ENCODE data around the gene SCUBE1.

SCUBE1 gene

DNA sequence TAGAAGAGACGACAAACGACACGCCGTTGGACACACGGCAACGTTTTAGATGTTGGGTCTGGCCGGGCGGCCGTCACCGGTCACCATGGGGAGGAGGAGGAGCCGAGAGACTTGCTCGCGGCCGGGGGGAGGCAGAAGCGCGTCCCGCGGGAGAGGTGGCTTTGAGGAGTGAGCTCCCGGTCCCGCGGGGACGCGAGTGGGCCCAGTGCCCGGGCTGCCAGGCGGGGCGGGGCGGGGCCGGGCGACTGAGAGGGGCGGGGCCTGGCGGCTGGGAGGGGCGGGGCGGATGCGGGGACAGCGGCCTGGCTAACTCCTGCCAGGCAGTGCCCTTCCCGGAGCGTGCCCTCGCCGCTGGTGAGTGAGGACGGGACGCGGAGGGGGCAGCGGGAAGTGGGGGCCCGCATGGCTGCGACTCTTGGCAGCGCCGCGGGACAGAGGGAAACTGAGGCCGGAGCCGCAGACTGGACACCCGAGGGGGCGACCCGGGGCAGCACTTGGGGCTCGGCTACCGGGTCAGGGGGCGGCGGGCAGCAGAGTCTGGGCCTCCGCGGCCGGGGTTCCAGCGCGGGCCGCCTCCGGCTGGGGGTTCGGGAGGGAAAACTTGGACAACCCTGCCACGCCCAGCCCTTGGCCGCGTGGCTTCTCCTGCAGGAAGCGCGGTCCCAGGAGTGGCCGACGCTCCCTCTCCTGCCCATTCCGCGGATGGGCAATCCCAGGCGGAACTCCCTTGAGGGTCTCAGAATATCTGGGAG, 191.7 kb downstream of the SCUBE1 start, which contains the start of gene TSPO:
Gene TSPO, plus strand, starts transcription at position 309 of the 752 bp plus-strand sequence. CDS start 7,680 bp downstream, outside the sequence.
- peak; percentile 44 for DNase-seq

GRCh38 chr22:43150731-43151206, 192.4 kb downstream of the SCUBE1 start:
- no peak for DNase-seq

DNA sequence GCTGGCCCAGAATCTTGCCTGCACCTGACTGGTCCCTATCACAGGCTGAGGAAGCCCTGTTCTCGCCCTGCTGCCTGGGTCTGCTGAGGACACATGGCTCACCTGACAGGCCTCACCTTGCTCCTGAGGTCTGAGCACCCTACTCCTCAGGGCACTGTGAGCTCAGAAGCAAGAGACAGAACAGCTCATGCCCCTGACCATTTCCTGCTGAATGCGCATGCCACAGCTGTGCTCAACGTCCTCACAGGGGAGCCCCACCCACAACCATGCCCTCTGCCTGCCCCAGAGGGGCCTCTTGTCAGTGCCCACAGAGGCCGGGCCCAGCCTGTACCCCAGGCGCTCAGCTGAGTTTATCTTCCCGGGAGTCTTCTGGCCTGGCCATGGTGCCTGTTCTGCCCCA, 194.6 kb downstream of the SCUBE1 start:
- DNase-seq: no peak

- no peak for DNase-seq
Measured at GRCh38 chr22:43147821-43148220, 195.4 kb downstream of the SCUBE1 start.

Measured in central memory CD4-positive, alpha-beta T cell (primary cell).